NCI-H1694 (cell line): ENCODE data around the gene ZNF143.
"Not testable (repeated sequence)": the region's sequence is repeated elsewhere in the genome, so short reads cannot be mapped to it uniquely, and the experiment has no call there.

ENCODE experiments used
- DNase-seq: peaks from one replicate; lab custom pipeline; 2025; lab: John Stamatoyannopoulos, UW

Gene ZNF143

GRCh38 chr11:9460322-9461062, at the start of gene ZNF143:
Gene ZNF143 (plus strand): TSS chr11:9461012. CDS start chr11:9471309, 10,297 bp downstream.
- DNase-seq: peak; percentile 100

DNA sequence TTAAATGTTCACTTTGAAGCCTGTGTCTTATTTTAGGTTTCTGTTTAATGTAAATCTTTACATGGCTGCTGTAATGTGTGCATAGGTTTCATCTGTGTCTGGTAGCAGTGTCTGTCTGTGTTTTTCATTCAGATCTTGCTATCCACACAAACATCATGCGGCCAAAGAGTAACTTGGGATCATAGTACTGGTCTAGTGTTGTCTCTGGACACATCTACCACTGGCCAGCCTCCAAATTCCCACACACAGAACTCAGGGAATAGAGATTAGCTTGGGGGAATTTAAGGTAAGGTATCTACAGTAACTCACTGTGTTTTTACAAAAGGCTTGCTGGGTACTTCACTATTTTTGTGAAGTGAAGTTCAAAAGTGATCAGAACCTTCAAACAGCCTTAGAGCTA, 32.1 kb upstream of the ZNF143 start:
- DNase-seq: no peak

DNA sequence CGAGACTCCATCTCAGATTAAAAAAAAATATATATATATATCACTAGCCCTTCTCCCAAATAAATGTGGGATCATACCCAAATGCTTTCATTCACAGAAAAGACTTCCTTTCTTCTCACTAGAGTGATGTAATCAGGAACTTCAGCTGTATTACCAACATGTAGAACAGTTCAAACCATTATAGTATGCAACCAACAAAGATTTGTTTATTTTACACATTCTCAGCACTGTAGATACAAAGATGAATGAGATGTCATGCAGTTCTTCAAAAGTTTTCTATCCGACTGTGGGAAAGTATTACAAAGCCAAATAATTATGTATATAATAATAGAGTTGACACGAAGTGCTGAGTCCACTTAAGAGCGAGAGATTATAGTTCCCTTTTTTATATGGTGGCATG, 22.2 kb upstream of the ZNF143 start:
- no peak for DNase-seq

- no peak for DNase-seq
These were observed 14.6 kb upstream of the ZNF143 start for GRCh38 chr11:9446230-9446629.

DNA sequence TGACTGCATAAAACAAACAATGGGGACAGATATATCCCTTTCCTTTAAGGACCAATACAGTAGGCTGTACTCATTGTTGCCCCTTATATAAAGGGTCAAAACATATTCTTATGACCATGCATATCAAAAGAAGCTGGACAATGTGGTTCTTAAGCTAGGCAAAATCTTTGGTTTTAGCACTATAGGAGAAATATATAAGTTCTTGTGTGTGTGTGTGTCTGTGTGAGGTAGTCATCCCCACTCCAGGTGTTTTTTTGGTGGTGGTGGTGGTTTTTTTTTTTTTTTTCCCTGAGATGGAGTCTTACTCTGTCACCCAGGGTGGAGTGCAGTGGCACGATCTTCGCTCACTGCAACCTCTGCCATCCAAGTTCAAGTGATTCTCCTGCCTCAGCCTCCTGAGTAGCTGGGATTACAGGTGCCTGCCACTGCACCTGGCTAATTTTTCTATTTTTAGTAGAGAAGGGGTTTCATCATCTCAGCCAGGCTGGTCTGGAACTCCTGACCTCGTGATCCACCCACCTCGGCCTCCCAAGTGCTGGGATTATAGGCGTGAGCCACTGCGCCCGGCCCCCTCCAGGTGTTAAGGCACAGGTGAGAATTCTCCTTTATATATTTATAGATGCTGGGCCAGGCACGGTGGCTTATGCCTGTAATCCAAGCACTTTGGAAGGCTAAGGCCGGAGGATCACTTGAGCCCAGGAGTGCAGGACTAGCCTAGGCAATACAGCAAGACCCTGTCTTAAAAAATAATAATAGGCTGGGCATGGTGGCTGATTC, 12.0 kb upstream of the ZNF143 start:
- no peak for DNase-seq

- DNase-seq: not testable (repeated sequence)
These were observed 8.8 kb upstream of the ZNF143 start for GRCh38 chr11:9452023-9452422.

DNA sequence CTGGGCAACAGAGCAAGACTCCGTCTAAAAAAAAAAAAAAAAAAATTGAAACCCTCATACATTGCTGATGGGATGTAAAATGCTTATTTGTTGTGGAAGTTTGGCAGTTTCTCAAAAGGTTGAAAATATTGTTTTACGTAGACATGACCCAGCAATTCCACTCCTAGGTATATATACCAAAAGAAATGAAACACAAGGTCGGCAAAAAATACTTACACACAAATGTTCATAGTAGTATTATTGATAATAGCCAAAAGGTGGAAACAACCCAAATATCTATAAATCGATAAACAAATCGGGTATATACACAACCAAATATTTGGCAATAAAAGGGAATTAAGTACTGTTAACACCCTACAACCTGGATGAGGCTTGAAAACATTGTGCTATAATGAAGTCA, 5.1 kb upstream of the ZNF143 start:
- no peak for DNase-seq

DNA sequence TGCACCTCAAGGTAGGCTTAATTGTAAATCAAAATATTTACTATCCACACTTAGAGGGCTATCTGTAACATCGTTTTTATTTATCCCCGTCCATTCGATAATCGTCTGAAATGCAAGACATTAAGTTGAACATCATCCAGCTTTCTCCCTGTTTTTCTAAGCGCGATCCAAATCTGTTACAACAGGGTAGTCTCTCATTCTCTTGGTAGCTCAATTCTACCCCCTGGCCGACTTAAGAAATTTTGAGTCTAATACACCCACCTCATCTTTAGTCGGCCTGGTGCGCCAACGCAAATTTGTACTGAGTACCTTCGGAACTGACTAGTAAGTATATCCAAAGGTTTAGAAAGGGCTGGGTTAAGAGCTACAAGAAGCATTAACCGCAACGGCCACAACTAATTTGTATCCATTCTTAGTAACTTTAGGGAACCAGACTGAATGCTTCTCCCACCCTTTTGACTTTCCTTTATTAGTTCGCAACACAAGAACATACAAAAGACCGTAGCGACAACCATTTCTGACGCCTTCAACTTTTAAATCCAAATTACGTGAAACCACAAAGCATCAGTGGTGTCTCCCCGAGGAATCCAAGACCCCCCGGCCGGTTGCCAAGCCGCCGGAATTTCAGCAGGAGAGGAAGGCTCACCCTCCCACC, 1.0 kb upstream of the ZNF143 start:
- peak; percentile 20 for DNase-seq

DNA sequence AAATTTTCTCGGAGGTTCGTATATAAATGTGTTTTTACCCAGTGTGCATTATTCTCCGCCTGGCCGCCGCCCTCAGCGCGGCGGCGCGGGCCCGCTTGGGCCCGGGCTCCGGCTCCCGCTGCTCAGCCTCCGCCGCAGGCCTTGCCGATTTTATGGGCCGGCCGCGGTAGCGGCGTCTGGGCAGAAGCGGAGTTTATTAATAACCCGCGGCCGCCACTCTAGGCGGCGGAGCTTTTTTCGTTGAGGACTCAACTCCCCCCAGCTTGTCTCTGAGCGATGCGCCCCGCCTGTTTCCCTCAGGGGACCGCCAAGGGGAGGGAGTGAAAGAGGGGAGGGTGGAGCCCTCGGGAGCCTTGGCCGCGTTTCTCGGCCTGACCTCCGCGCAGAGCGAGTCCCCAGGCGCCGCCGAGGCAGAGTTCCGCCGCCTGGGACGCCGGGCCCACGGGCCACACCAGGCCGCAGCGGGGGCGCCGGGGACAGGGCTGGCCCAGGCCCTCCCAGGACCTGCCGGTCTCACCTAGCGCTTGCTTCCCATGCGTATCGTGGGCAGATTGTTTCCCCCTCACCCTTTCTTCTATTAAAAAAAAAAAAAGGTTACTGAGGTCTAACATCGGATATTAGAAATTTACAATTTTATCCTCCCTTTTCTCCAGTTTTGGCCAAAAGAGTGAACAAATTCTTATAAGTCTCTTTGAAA, 399 bp downstream of the ZNF143 start:
- peak; percentile 75 for DNase-seq

GRCh38 chr11:9461760-9462134, 935 bp downstream of the ZNF143 start:
- no peak for DNase-seq

- DNase-seq: no peak
These were observed 1.5 kb downstream of the ZNF143 start for GRCh38 chr11:9462172-9462799.

DNA sequence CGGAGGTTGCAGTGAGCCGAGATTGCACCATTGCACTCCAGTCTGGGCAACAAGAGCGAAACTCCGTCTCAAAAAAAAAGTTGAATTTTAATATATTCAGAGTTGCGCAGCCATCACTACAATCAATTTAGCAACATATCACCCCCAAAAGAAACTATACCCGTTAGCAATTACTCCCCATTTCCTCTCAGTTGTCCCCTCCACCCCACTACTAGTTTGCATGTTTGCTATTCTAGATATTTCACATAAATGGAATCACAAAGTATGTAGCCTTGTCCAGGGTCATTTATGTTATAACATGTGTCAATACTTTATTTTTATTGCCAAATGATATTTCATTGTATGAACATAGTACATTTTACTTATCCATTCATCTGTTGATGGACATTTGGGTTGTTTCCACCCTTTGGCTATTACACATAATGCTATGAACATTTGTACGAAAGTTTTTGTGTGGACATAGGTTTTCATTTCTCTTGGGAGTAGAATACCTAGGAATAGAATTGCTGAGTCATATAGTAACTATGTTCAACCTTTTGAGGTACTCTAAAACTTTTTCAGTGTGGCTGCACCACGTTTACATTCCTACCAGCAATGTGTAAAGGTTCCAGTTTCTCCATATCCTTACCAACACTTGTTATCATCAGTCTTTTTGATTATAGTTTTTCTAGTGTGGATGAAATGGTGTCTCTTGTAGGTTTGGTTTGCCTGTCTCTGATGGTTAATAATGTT, 2.2 kb downstream of the ZNF143 start:
- no peak for DNase-seq

DNA sequence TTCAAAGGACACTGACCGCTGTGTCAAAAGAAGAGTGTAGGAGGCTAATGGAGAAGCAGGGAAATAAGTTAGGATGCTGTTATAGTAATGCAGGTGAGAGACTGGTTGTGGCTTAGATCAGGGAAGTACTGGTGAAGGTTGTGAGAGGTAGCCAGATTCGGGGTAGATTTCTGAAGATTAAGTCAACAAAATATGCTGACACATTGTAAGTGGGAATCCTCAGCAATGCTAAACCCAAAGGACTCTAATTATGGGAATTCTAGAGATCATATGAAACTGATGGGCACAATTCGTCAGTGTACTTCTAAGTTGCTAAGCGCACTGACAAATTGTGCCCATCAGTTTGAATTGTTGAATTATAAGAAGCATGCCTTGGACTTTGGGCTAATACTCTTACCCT, 10.0 kb downstream of the ZNF143 start:
- no peak for DNase-seq

- no peak for DNase-seq
These were observed 12.6 kb downstream of the ZNF143 start for GRCh38 chr11:9473408-9473807.

DNA sequence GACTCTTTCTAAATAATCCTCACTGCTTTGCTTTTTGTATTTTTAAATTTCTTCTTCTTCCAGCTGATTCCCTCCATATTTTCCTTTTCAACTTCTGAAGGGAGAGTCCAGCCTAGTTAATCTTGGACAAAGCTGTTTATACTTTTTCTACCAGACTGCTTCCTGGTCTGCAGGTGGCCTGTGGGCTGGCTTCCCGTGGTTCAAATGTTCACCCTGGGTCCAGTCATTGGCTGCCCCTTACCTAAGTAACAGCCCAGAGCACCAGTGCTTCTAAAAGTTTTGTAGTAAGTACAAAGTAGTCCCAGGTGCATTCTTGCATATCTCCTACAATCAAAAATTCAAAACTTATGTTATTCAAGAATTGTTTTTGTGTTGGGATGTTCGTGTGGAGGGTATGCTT, 19.1 kb downstream of the ZNF143 start:
- DNase-seq: no peak

DNA sequence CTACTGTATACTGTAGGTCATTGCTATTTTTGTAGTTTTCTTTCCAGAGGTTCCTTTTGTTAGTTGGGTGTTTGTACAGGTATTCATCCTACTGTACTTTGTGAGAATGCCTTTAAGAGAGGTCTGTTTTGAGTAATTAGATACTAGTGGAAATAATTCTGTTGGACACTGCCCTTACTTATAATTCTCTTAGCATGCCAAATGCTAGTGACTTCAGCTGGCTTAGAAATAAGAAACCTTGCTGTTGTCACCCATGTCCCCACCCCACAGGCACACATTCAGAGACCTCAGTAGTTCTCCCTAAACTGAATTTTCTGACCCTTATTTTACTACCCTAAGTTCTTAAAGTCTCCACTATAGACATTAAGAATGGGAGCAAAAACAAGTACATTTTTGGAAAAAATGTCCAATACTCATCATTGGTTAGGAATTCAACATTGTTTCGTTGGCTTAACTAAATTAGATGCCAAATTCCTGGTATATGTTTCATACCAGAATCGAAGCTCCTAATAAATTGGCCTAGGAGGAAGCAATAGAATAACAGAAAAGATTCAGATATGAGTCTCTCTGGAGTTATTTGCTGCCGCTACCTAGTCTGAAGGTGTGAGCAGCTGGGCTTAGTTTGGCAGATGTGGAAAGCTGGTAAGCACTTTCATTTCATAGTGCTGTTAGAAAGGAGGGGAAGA, 28.4 kb downstream of the ZNF143 start:
- no peak for DNase-seq

GRCh38 chr11:9490376-9490775, 29.6 kb downstream of the ZNF143 start:
- DNase-seq: no peak

GRCh38 chr11:9493492-9493891, 32.7 kb downstream of the ZNF143 start:
- DNase-seq: no peak

DNA sequence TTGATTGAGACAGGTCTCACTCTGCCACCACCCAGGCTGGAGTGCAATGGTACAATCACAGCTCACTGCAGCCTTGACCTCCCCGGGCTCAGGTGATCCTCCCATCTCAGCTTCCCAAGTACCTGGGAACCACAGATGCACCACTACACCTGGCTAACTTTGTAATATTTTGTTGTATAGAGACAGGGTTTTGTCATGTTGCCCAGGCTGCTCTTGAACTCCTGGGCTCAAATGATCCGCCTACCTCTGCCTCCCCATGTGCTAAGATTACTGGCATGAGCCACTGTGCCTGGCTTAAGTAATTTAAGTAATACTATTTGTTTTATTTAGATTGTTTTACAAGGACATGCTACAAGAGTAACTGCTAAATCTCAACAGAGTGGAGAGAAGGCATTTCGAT, 33.5 kb downstream of the ZNF143 start:
- DNase-seq: no peak

GRCh38 chr11:9495803-9496514, 35.1 kb downstream of the ZNF143 start:
- no peak for DNase-seq
